Measurements from ENCODE around the gene SCMH1. TPM values are rescaled to one million over a fixed set of nuclear protein-coding genes. Genes with fewer than 3 reads are reported as not detected.

Gene SCMH1
- total RNA-seq, 2 donors from 2014 or later, result 18.0 to 24.3 TPM

- DNase-seq (ENCODE audit: low spot score in 2 of 2) (no peak), ATAC-seq (no peak)
- no peaks in the 10 kb centered on the region for H3K9me3 Mint-ChIP-seq
- peak overlapping the region in 1 of 2 donors; percentile 57 for H3K27ac Mint-ChIP-seq
- H3K36me3 Mint-ChIP-seq, result no peaks in the 10 kb centered on the region
These were observed 196.4 kb downstream of the SCMH1 start for GRCh38 chr1:41045740-41046139.

- Mint-ChIP-seq H3K9me3 (no peaks in the 10 kb centered on the region), H3K27ac (peak overlapping the region; percentile 5 to 36), H3K36me3 (no peaks in the 10 kb centered on the region)
- DNase-seq (ENCODE audit: low spot score in 2 of 2) (no peak), ATAC-seq (no peak)
These were observed 197.9 kb downstream of the SCMH1 start for GRCh38 chr1:41044187-41044586.

- ATAC-seq, result no peak
- Mint-ChIP-seq H3K27ac (no peak overlapping the region), H3K9me3 (no peaks in the 10 kb centered on the region), H3K36me3 (no peaks in the 10 kb centered on the region)
- DNase-seq (ENCODE audit: low spot score in 2 of 2), result no peak
These were observed 200.4 kb downstream of the SCMH1 start for GRCh38 chr1:41041614-41042270.

GRCh38 chr1:41038110-41038509 is 204.0 kb downstream of the SCMH1 start:
- no peak overlapping the region for H3K27ac Mint-ChIP-seq
- H3K9me3 Mint-ChIP-seq, result no peaks in the 10 kb centered on the region
- no peaks in the 10 kb centered on the region for H3K36me3 Mint-ChIP-seq
- ATAC-seq (no peak), DNase-seq (ENCODE audit: low spot score in 2 of 2) (no peak)

GRCh38 chr1:41037116-41037903 is 204.8 kb downstream of the SCMH1 start:
- no peak for ATAC-seq
- no peak for DNase-seq (ENCODE audit: low spot score in 2 of 2)
- Mint-ChIP-seq H3K36me3 (peaks cover 0 to 3% of the 10 kb centered on the region in 2 donors), H3K9me3 (peaks cover 0 to 2% of the 10 kb centered on the region in 2 donors), H3K27ac (no peak overlapping the region)

- Mint-ChIP-seq H3K27ac (peak overlapping the region in 1 of 2 donors; percentile 59), H3K36me3 (peaks cover 0 to 7% of the 10 kb centered on the region in 2 donors), H3K9me3 (peaks cover 0 to 5% of the 10 kb centered on the region in 2 donors)
- DNase-seq (ENCODE audit: low spot score in 2 of 2) (no peak), ATAC-seq (no peak)
These were observed 208.8 kb downstream of the SCMH1 start for GRCh38 chr1:41033272-41033671.

GRCh38 chr1:41032147-41032546 is 210.0 kb downstream of the SCMH1 start:
- ATAC-seq (no peak), DNase-seq (ENCODE audit: low spot score in 2 of 2) (no peak)
- Mint-ChIP-seq H3K9me3 (peaks cover 0 to 5% of the 10 kb centered on the region in 2 donors), H3K27ac (no peak overlapping the region), H3K36me3 (peaks cover 0 to 7% of the 10 kb centered on the region in 2 donors)

GRCh38 chr1:41030872-41031616 is 211.1 kb downstream of the SCMH1 start:
- ATAC-seq (no peak), DNase-seq (ENCODE audit: low spot score in 2 of 2) (no peak)
- Mint-ChIP-seq H3K27ac (no peak overlapping the region), H3K36me3 (peaks cover 0 to 7% of the 10 kb centered on the region in 2 donors), H3K9me3 (peaks cover 0 to 5% of the 10 kb centered on the region in 2 donors)

GRCh38 chr1:41028034-41028642 is 214.0 kb downstream of the SCMH1 start:
- H3K9me3 Mint-ChIP-seq, result peaks cover 0 to 5% of the 10 kb centered on the region in 2 donors
- peaks cover 0 to 7% of the 10 kb centered on the region in 2 donors for H3K36me3 Mint-ChIP-seq
- peak overlapping the region in 1 of 2 donors; percentile 57 for H3K27ac Mint-ChIP-seq
- ATAC-seq (no peak), DNase-seq (ENCODE audit: low spot score in 2 of 2) (no peak)

- Mint-ChIP-seq H3K27ac (peak overlapping the region in 1 of 2 donors; percentile 47), H3K9me3 (no peaks in the 10 kb centered on the region)
- DNase-seq (ENCODE audit: low spot score in 2 of 2), result no peak
These were observed 215.9 kb downstream of the SCMH1 start for GRCh38 chr1:41025979-41026819.

GRCh38 chr1:41024953-41025352 is 217.2 kb downstream of the SCMH1 start:
- no peak for DNase-seq (ENCODE audit: low spot score in 2 of 2)
- H3K36me3 Mint-ChIP-seq, result no peaks in the 10 kb centered on the region
- no peak overlapping the region for H3K27ac Mint-ChIP-seq
- ATAC-seq, result no peak
- H3K9me3 Mint-ChIP-seq, result no peaks in the 10 kb centered on the region

More at GRCh38 chr1:41025979-41026819, 215.9 kb downstream of the SCMH1 start:
- no peaks in the 10 kb centered on the region for H3K36me3 Mint-ChIP-seq
- no peak for ATAC-seq

- no peaks in the 10 kb centered on the region for H3K36me3 Mint-ChIP-seq
- DNase-seq (ENCODE audit: low spot score in 2 of 2) (no peak), ATAC-seq (peak in 1 of 2 donors; percentile 15)
- no peaks in the 10 kb centered on the region for H3K9me3 Mint-ChIP-seq
- H3K27ac Mint-ChIP-seq, result peak overlapping the region in 1 of 2 donors; percentile 22
These were observed 218.7 kb downstream of the SCMH1 start for GRCh38 chr1:41023279-41023990.

GRCh38 chr1:41022424-41022823 is 219.7 kb downstream of the SCMH1 start:
- ATAC-seq, result no peak
- peaks cover 0 to 4% of the 10 kb centered on the region in 2 donors for H3K36me3 Mint-ChIP-seq
- H3K9me3 Mint-ChIP-seq, result no peaks in the 10 kb centered on the region
- peak overlapping the region in 1 of 2 donors; percentile 36 for H3K27ac Mint-ChIP-seq
- no peak for DNase-seq (ENCODE audit: low spot score in 2 of 2)

- ATAC-seq (no peak), DNase-seq (ENCODE audit: low spot score in 2 of 2) (no peak)
- Mint-ChIP-seq H3K36me3 (peaks cover 0 to 4% of the 10 kb centered on the region in 2 donors), H3K27ac (peak within 1 kb of the TSS; percentile 77 to 94), H3K9me3 (no peaks in the 10 kb centered on the region)
These were observed 220.4 kb downstream of the SCMH1 start, which contains the start of gene SLFNL1 for GRCh38 chr1:41021526-41022308. SLFNL1 (minus strand) TSS chr1:41021725; CDS start chr1:41020660, 1,065 bp downstream.

All from activated naive CD4-positive, alpha-beta T cell treated with anti-CD3 and anti-CD28 coated beads, Interleukin-2, amount 50 U/mL, for 72 hours (primary cell).